Measurements from ENCODE around the gene ACTRT3. TPM values are rescaled to one million over a fixed set of nuclear protein-coding genes. Genes with fewer than 3 reads are reported as not detected.

The ACTRT3 gene
- total RNA-seq, 1 experiment from 2014 or later: 1.7 TPM

DNA sequence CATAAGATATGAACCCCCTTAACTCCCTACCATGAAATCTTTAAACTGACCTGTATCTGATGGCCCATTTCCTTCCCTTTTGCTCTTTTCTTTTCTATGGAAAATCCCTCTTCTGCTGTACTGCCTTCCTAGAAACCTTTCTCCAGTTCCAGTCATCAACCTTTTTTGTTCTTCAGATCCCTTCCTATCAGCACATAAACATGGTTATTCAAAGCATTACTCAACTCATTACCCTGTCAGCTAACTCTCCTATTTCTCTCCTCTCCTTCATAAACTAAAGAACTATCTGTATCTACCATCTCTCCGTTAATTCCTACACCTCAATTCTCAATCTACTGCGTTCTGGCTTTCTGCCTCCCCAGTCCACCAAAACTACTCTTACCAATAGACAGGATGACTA, 17.5 kb downstream of the ACTRT3 start:
- intact Hi-C loops (cut with micrococcal nuclease; ENCODE audit: unreplicated experiment): no loop called here
- POLR2A ChIA-PET: no interaction called here
- ATAC-seq: no peak

DNA sequence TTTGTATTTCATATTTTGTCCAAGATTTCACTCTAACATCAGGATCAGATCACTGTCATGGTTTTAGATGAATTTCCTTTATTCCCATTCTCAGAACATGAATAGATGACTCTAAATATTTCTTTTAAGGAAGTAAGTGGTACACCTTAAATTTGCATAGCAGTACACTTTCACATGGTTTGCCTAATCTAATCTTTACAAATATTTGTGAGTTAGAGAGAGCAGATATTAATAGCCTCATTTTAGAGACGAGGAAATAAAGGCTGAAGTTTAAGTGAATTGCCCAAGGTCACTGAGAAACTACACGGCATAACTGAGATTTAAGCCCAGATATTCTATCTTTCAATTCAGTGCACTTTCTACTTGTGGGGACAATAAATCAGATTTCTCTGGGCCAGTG, 18.7 kb downstream of the ACTRT3 start:
- intact Hi-C loops (cut with micrococcal nuclease; ENCODE audit: unreplicated experiment) (no loop called here), in situ Hi-C loops (cut with HindIII; ENCODE audit: low pct_unique_long_range_greater_than_20kb, low sequenced_read_pairs) (no loop called here)
- ATAC-seq (no peak), DNase-seq (ENCODE audit: low read depth, low spot score) (no peak)
- Histone ChIP-seq H3K9me3 (ENCODE audit: control insufficient read depth, insufficient read depth, low read depth, low read length) (no peaks in the 10 kb centered on the region), H3K36me3 (ENCODE audit: control insufficient read depth, insufficient read depth, low read length) (no peaks in the 10 kb centered on the region), H3K27me3 (ENCODE audit: control insufficient read depth, insufficient read depth, low read length) (peaks cover 48% of the 10 kb centered on the region), H3K27ac (ENCODE audit: low read length) (no peak overlapping the region), H3K4me3 (ENCODE audit: low read depth in 2 of 2, low read length in 2 of 2) (no peak overlapping the region), H3K4me1 (ENCODE audit: control insufficient read depth, insufficient read depth, low read length) (no peaks in the 10 kb centered on the region)
- CTCF ChIA-PET: no interaction called here
- no TSS peak for BruUV-seq (replicated peaks)
- POLR2A ChIA-PET: no interaction called here
- TF ChIP-seq TCF7L2 (IDR thresholded peaks at IDR 0.05; ENCODE audit: low read depth, low read length) (no peak), CTCF (IDR thresholded peaks at IDR 0.05) (no peak), POLR2AphosphoS5 (IDR thresholded peaks at IDR 0.05; ENCODE audit: low read depth, low read length) (no peak), SIN3A (IDR thresholded peaks at IDR 0.05; ENCODE audit: borderline replicate concordance, insufficient read depth, low read depth, low read length) (no peak)
- TF ChIP-seq, protein P1, sequence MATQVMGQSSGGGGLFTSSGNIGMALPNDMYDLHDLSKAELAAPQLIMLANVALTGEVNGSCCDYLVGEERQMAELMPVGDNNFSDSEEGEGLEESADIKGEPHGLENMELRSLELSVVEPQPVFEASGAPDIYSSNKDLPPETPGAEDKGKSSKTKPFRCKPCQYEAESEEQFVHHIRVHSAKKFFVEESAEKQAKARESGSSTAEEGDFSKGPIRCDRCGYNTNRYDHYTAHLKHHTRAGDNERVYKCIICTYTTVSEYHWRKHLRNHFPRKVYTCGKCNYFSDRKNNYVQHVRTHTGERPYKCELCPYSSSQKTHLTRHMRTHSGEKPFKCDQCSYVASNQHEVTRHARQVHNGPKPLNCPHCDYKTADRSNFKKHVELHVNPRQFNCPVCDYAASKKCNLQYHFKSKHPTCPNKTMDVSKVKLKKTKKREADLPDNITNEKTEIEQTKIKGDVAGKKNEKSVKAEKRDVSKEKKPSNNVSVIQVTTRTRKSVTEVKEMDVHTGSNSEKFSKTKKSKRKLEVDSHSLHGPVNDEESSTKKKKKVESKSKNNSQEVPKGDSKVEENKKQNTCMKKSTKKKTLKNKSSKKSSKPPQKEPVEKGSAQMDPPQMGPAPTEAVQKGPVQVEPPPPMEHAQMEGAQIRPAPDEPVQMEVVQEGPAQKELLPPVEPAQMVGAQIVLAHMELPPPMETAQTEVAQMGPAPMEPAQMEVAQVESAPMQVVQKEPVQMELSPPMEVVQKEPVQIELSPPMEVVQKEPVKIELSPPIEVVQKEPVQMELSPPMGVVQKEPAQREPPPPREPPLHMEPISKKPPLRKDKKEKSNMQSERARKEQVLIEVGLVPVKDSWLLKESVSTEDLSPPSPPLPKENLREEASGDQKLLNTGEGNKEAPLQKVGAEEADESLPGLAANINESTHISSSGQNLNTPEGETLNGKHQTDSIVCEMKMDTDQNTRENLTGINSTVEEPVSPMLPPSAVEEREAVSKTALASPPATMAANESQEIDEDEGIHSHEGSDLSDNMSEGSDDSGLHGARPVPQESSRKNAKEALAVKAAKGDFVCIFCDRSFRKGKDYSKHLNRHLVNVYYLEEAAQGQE (IDR thresholded peaks at IDR 0.05; ENCODE audit: insufficient read depth in 1 of 2, low read depth in 2 of 2, low read length in 1 of 2): no peak

More for the DNA sequence above, 17.5 kb downstream of the ACTRT3 start:
- no peak overlapping the region for H3K27ac ChIP-seq (ENCODE audit: low read length)
- no TSS peak for BruUV-seq (replicated peaks)
- H3K4me1 ChIP-seq (ENCODE audit: control insufficient read depth, insufficient read depth, low read length): no peaks in the 10 kb centered on the region
- TF ChIP-seq TCF7L2 (IDR thresholded peaks at IDR 0.05; ENCODE audit: low read depth, low read length) (no peak), POLR2AphosphoS5 (IDR thresholded peaks at IDR 0.05; ENCODE audit: low read depth, low read length) (no peak), CTCF (IDR thresholded peaks at IDR 0.05) (no peak), SIN3A (IDR thresholded peaks at IDR 0.05; ENCODE audit: borderline replicate concordance, insufficient read depth, low read depth, low read length) (no peak)
- TF ChIP-seq, protein P1 (IDR thresholded peaks at IDR 0.05; ENCODE audit: insufficient read depth in 1 of 2, low read depth in 2 of 2, low read length in 1 of 2): no peak
- H3K9me3 ChIP-seq (ENCODE audit: control insufficient read depth, insufficient read depth, low read depth, low read length): no peaks in the 10 kb centered on the region
- no peak for DNase-seq (ENCODE audit: low read depth, low spot score)
- peaks cover 42% of the 10 kb centered on the region for H3K27me3 ChIP-seq (ENCODE audit: control insufficient read depth, insufficient read depth, low read length)
- CTCF ChIA-PET: no interaction called here
- no peak overlapping the region for H3K4me3 ChIP-seq (ENCODE audit: low read depth in 2 of 2, low read length in 2 of 2)
- in situ Hi-C loops (cut with HindIII; ENCODE audit: low pct_unique_long_range_greater_than_20kb, low sequenced_read_pairs): no loop called here
- H3K36me3 ChIP-seq (ENCODE audit: control insufficient read depth, insufficient read depth, low read length): no peaks in the 10 kb centered on the region
